IPS DF 19.7 (cell line): Measurements from ENCODE around the gene MGST3.
"Not testable (repeated sequence)": the region's sequence is repeated elsewhere in the genome, so short reads cannot be mapped to it uniquely, and the experiment has no call there.

Experiments
- DNase-seq: peaks from one replicate; pipeline ENCODE4 v3.0.0-alpha.2; 2013; ENCODE audit warnings: low read depth, low spot score

The MGST3 gene

DNA sequence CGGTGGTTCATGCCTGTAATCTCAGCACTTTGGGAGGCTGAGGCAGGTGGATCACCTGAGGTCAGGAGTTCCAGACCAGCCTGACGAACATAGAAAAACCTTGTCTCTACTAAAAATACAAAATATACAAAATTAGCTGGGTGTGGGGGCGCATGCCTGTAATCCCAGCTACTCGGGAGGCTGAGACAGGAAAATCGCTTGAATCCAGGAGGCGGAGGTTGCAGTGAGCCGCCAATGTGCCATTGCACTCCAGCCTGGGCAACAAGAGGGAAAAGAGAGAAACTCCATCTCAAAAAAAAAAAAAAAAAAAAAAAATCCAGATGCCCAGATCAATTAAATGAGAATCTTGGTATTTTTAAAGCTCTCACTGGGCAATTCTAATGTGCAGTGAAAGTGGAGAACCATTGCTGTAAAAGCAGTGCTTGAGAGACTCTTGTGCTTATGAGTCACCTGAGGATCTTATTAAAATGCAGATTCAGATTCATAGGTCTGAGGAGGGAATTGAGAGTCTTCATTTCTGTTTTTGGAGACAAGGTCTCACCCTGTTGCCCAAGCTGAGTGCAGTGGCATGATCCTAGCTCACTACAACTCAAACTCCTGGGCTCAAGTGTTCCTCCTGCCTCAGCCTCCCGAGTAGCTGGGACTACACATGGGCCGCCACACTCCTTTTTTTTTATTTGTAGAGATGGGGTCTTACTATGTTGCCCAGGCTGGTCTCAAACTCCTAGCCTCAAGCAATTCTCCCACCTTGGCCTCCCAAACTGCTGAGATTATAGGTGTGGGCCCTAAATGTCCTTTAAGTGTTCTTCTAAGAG, 27.9 kb downstream of the MGST3 start:
- DNase-seq, result not testable (repeated sequence)

DNA sequence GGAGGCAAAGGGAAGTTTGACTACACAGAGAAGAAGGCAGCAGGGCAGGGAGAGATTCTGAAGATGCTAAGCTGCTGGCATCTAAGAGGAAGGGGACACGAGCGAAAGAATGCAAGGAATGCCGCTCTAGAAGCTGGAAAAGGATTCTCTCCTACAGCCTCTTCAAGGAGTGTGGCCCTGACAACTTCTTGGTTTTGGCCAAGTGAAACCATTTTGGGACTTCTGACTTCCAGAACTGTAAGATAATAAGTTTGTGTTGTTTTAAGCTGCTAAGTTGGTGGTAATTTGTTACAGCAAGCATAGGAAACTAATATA, 28.5 kb downstream of the MGST3 start:
- peak; percentile 60 for DNase-seq

DNA sequence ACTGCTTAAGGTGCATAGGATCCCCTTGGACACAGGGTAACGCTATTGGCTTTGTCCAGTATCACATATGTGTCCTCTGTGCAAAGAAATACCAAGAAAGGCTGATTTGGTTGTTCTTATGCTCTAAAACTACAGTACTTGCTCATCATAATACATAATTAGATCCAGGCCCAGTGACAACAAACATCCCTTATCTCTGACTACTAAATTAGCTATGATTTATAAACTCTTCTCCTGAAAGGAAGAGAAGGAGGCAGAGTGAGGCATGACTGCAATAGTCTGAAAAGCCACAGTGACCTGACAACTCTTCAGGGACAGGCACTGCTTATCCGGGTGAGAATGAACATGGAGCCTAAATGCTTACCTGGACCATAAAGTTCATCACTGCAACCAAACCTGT, 30.7 kb downstream of the MGST3 start:
- no peak for DNase-seq

DNA sequence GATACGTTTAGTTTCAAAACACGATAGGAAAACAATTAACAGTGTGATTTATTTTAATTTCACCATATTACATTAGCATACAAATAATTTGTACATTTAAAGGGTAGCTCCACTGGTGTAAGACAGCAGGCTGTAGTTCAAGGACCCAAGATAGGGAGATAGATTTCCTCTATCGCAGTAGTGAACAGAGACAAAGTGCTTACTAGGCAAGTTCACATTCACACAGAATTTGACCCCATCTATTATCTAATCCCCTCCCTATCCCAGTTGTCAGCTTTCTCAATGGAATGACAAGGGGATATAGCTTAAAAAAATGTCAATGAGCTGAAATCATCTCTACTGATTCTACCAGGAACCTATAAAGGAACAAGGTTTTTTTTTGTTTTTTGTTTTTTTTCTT, 31.2 kb downstream of the MGST3 start:
- DNase-seq, result no peak

DNA sequence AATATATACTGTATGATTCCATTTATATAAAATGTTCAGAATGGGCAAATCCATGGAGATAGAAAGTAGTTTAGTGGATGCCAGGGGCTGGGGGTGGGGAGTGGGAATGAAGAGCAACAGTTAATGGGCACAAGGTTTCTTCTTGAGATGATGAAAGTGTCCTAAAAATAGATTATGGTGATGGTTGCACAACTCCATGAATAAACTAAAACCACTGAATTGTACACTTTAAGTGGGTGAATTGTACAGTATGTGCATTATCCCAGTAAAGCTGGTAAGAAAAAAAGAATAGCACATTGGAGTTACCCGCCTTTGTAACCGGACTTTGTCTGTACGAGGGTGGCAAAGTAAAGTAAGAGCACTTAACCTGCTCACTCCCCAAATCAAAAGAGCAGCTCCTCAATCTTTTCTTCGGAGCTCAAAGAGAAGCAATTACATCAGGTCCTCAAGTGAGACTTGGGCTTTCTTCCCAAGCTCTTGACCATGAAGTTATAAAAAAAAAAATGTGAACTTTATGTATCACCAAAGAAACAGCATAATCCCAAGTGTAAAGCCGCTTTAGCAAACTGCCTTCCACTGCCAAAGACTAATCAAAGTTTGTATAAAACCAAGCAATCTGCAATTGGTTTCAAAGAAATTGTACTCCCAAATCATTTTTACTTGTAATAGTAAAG, 35.3 kb downstream of the MGST3 start:
- no peak for DNase-seq

DNA sequence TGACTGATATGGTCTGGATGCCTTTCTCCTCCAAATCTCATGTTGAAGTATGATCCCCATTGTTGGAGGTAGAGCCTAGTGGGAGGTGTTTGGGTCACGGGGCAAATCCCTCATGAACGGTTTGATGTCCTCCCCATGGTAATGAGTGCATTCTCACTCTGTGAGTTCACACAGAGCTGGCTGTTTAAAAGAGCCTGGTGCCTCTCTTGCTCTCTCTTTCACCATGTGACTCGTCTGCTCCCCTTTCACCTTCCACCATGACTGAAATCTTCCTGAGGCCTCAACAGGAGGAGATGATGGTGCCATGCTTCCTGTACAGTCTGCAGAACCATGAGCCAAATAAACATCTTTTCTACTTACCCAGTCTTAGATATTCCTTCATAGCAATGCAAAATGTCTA, 37.1 kb downstream of the MGST3 start:
- no peak for DNase-seq

DNA sequence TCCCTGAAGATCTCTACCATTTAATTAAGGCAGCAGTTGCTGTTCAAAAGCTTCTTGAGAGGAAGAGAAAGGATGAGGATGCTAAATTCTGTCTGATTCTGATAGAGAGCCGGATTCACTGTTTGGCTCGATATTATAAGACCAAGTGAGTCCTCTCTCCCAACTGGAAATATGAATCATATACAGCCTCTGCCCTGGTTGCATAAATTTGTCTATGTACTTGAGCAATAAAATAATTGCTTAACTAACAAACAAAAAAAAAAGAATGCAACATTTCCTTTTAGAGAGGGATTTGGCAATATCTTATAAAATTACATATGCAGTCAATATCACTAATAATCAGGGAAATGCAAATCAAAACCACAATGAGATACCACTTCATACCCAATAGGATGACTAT, 40.5 kb downstream of the MGST3 start:
- no peak for DNase-seq

DNA sequence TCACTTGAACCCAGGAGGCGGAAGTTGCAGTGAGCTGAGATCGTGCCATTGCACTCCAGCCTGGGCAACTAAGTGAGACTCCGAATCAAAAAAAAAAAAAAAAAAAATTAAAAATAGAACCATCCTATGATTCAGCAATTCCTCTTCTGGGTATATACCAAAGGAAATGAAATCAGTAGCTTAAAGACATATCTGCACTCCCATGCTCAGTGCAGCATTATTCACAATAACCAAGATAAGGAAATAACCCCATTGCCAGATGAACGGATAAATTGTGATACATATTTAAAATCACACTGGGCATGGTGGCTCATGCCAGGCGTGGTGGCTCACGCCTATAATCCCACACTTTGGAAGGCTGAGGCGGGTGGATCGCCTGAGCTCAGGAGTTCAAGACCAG, 43.6 kb downstream of the MGST3 start:
- DNase-seq, result no peak

DNA sequence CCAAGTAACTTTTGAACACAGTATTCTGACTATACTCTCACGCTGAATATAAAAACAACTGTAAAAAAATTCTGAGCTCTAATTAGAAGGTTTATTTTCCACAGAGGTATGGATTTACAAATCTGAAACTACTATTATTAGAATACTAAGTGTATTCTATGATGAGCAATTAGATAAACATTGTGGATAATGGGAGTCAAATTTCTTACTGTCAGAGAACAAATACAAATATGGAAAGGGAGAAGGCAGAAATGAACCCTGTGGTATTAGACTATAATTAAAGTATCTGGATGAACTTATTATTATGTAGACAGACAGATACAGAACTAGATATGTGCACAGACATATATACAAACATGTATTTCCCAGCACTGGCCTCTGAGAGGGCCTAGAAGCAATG, 44.8 kb downstream of the MGST3 start:
- DNase-seq, result no peak

DNA sequence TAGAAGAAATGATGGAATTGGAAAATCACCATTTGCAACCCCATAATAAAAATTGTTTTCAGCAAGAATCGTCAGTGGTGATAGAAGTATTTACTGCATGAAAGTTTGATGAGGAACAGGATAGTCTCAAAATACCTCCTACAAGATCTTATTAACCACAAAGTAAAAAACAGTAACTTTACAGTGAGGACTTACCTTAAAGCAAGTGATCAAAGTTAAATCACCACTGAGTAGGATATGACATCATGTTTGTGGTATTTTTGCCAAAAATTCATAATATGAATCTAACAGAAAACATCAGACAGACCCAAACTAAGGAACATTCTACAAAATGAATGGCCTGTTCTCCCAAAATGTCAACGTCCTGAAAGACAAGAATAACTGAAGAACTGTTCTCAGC, 47.5 kb downstream of the MGST3 start:
- DNase-seq, result no peak

DNA sequence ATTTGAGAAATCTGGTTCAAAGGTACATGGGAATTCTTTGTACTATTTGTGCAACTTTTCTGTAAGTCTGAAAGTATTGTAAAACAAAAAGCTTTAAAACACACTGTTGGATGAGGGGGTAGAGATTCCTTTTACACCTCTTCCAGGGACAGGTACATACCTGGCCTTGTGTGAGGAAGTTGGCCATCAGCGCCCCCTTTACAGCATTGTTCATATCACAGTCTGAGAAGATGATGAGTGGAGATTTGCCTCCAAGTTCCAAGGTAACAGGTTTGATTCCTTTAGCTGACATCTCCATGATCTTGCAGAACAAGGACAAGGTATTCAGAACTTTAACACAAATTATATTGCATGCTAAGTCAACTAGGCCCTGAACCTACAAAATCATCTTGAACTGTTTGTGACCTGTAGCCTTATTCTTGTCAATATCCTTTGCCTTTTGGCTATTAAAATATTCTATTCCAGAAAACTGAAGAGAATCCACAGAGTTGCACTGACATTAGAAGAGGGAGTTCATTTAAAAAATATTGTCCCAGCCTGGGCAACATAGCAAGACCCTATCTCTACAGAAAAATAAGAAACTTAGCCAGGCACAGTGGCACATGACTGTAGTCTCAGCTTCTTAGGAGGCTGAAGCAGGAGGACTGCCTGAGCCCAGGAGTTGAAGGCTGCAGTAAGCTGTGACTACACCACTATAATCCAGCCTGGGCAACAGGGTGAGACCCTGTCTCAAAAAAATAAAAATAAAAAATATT, 48.4 kb downstream of the MGST3 start:
- DNase-seq, result no peak

DNA sequence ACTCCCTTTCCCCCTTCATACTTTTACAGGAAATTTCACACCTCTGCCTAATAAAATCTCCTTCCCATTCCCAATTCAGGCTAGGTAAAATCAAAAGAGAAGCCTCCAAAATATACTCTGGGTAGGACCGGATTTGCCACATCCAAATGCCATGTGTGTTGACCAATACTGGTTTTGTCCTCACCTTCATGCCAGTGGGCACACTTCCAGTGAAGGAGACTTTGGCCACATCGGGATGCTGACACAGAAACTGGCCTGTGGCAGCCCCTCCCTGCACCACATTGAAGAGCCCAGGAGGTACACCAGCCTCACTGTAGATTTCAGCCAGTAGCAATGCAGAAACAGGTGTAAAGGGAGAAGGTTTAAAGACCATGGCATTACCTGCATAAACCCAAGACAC, 49.3 kb downstream of the MGST3 start:
- no peak for DNase-seq

DNA sequence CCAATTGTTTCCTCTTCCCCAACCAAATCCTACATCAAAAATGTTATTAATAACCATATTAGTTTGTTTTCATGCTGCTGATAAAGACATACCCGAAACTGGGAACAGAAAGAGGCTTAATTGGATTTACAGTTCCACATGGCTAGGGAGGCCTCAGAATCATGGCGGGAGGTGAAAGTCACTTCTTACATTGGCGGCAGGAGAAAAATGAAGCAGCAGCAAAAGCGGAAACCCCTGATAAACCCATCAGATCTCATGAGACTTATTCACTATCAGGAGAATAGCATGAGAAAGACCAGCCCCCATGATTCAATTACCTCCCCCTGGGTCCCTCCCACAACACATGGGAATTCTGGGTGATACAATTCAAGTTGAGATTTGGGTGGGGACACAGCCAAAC, 49.7 kb downstream of the MGST3 start:
- DNase-seq, result not testable (repeated sequence)

DNA sequence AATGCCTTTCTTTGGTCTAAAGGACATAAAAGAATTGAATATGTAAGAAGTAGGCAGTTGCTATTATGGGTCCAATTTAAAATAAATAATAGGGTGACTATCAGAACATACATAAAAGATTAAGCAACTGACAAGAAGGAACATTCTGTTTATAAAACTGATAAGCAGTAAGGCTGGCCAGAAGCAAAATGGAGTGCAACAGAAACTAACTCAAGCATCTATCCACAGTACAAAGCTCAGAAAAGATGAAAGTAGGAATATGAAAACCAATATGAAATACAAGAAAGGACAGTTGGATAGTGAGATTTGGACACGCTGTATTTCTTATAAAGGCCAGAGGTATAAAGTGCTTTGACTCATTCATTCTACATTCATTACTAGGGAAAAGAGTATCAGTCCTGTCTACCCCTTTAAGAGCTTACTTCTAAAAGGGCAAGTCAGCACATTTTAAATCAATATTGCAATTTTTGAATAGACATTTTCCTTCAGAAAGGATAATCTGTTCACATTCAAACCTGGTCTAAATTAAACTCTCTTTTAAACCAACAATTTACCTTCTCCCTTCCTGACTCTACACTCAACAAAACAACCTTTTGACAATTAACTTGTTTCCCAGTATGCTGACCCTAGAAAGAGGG, 52.9 kb downstream of the MGST3 start:
- no peak for DNase-seq

DNA sequence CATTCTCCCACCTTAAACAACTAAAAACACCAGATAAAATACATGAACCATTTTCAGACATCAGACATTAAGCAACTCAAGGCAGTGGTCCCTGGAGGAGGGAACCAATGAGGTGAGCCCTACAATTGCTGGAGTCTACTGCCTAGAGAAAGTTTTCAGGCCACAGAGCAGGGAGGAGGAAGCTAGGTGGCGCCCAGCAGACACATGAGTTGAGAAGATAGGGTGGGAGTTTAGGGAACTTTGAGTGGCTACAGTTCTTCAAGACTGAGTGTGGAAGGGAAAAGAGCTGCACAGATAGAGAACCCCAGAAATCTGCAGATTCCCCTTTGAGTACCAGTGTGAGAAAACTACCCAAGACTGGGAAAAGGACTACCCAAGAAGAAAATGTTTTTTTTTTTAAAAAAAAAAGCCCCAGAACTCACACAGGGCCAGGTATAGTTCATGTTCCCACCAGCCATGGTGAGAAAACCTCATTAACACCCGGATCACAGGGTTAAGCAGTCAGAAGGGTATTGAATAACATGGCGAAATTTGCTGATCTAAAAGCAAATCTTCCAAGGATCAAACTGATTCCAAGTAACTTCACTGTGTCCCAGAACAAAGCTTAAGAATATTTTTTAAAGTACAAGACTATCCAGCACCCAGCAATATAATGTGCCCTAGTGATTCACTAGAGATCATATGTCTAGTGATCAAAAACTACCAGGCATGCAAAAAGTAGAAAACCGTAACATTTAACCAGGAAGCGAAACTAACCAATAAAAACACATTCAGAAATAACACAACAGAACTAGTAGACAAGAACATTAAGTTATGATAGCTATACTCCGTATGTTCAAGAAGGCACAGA, 55.3 kb downstream of the MGST3 start:
- no peak for DNase-seq

DNA sequence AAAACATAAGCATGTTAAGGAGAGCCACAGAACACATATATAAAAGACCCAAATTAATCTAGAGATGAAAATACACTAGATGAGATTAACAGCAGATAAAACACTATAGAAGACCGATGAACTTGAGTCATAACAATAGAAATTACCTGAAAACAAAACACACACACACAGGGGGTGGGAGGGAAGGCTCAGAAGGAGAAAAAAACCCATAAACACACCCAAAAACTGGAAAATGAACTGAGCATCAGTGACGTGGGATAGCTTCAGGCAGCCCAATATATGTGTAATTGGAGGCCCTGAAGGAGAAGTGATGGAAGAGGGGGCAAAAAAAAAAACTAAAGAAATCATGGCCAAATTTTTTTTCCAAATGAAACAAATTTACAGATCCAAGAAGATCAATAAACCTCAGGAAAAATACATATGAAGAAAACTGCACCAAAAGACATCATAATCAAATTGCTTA, 56.0 kb downstream of the MGST3 start:
- DNase-seq, result no peak

DNA sequence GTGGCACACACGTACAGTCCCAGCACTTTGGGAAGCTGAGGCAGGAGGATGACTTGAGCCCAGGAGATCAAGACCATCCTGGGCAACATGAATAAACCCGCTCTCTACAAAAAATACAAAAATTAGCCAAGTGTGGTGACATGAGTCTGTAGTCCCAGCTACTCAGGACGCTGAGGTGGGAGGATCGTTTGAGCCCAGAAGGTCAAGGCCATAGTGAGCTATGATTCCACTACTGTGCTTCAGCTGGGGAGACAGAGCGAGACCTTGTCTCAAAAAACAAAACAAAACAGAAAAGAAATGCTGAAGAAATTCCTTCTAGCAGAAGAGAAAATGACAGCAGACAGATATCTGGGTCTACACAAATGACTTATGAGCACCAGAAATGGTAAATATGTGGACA, 57.0 kb downstream of the MGST3 start:
- DNase-seq, result no peak

DNA sequence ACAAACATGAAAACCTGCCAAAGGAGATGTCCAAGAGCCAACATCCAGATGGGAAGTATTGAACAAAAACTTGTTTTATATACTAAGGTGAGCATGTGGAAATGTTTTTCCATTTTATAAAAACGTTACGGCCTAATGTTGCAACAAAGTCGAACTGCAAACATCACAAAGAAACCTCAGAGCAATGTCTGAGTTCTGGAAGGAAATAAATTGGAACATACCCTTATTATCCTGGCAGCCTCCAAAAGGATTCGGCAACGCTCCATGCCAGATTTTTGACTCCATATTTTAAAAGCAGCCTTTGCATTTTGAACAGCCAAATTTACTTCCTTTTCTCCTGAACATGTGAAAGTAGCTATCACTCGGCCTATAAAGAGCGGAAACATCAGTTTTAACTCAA, 64.0 kb downstream of the MGST3 start:
- no peak for DNase-seq

DNA sequence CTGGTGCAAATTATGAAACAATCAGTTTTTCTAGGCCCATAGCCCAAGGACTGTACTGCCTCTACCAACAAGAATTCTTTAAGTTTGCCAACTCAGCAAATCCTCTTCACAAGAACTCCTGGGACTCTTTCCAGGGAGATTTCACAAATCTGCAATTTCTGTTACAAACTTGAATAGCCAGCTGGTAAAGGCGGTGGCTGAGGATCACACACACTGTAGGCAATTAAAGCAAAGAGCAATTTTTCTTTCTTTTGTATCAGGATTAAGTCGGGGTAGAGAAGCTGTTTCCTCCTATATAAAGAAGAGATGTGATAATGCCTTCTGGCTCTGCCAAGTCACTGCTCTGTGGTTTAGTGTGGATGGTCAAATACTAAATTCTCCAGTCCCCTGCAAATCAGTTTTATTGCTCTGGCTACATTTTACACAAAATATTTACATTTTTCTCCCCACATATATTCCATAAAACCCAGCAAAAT, 65.6 kb downstream of the MGST3 start:
- DNase-seq, result no peak

DNA sequence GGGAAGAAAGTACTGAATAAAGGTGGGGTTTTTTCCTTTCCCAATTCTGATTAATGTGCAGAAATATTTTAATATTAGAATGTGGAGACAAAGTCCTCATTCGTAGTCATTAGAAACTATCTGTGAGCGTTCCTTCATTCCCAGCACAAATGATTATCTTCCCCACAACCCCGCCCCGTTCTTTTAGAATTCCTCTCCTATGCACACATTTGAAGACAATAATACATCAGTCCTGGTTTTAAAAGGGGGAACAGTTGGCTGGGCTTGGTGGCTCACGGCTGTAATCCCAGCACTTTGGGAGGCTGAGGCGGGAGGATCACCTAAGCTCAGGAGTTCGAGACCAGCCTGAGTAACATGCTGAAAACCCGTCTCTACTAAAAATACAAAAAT, 66.5 kb downstream of the MGST3 start:
- no peak for DNase-seq
